ENCODE results near the gene SPATA22. TPM values are rescaled to one million over a fixed set of nuclear protein-coding genes. Genes with fewer than 3 reads are reported as not detected.
"Not testable (repeated sequence)": the region's sequence is repeated elsewhere in the genome, so short reads cannot be mapped to it uniquely, and the experiment has no call there.

Gene SPATA22, protein sequence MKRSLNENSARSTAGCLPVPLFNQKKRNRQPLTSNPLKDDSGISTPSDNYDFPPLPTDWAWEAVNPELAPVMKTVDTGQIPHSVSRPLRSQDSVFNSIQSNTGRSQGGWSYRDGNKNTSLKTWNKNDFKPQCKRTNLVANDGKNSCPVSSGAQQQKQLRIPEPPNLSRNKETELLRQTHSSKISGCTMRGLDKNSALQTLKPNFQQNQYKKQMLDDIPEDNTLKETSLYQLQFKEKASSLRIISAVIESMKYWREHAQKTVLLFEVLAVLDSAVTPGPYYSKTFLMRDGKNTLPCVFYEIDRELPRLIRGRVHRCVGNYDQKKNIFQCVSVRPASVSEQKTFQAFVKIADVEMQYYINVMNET
- not detected for total RNA-seq

DNA sequence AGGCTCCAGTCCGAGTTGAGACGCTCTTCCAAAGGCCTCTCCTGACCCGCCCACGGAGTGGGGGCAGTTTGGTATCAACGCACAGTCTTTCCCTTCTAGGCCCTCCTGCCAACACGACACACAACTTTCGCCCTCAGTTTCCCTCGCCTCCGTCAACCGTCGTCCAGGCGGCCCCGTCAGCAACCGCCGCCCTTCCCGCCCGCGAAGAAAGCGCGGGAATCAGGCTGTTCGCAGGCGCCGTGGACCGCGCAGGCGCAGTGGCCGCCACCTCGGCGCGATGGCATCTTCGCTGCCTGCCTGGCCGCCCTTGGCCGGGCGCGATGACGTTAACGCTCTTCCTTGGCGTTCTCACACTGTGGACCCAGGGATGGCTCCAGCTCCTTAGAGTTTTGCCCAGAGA is at the start of gene SPATA22:
SPATA22 (minus strand) TSS at position 221 of the 400 bp plus-strand sequence. CDS start 2,494 bp downstream, outside the sequence.
- no peaks in the 10 kb centered on the region for H3K9me3 ChIP-seq
- no peak for DNase-seq (ENCODE audit: low spot score in 2 of 2)
- 97% methylated on average over 38 of the region's 38 CpGs for WGBS
- H3K4me3 ChIP-seq, result no peak within 1 kb of the TSS
- TF ChIP-seq, protein P1, sequence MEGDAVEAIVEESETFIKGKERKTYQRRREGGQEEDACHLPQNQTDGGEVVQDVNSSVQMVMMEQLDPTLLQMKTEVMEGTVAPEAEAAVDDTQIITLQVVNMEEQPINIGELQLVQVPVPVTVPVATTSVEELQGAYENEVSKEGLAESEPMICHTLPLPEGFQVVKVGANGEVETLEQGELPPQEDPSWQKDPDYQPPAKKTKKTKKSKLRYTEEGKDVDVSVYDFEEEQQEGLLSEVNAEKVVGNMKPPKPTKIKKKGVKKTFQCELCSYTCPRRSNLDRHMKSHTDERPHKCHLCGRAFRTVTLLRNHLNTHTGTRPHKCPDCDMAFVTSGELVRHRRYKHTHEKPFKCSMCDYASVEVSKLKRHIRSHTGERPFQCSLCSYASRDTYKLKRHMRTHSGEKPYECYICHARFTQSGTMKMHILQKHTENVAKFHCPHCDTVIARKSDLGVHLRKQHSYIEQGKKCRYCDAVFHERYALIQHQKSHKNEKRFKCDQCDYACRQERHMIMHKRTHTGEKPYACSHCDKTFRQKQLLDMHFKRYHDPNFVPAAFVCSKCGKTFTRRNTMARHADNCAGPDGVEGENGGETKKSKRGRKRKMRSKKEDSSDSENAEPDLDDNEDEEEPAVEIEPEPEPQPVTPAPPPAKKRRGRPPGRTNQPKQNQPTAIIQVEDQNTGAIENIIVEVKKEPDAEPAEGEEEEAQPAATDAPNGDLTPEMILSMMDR (IDR thresholded peaks at IDR 0.05), result no peak
- TF ChIP-seq POLR2AphosphoS5 (IDR thresholded peaks at IDR 0.05) (no peak), POLR2A (IDR thresholded peaks at IDR 0.05) (no peak), EP300 (IDR thresholded peaks at IDR 0.05) (no peak)
- no peaks in the 10 kb centered on the region for H3K27me3 ChIP-seq
- no peak within 1 kb of the TSS for H3K27ac ChIP-seq
- H3K36me3 ChIP-seq, result no peaks in the 10 kb centered on the region
- H3K4me1 ChIP-seq, result peaks cover 15% of the 10 kb centered on the region

DNA sequence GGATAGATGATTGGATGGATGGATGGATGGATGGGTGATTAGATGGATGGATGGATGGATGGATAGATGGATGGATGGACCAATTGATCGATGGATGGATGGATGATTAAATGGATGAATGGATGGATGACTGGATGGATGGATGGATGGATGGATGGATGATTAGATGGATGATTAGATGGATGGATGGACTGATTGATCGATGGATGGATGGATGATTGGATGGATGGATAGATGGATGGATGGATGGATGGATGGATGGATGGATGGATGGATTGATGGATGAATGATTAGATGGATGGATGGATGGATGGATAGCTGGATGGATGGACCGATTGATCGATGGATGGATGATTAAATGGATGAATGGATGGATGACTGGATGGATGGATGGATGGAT is 47.9 kb upstream of the SPATA22 start:
- H3K4me3 ChIP-seq; H3K4me1 ChIP-seq; DNase-seq (ENCODE audit: low spot score in 2 of 2); H3K9me3 ChIP-seq; H3K27me3 ChIP-seq; H3K27ac ChIP-seq: not testable (repeated sequence)
- H3K36me3 ChIP-seq, result peaks cover 12% of the 10 kb centered on the region
- 89% methylated on average over 4 of the region's 4 CpGs for WGBS

DNA sequence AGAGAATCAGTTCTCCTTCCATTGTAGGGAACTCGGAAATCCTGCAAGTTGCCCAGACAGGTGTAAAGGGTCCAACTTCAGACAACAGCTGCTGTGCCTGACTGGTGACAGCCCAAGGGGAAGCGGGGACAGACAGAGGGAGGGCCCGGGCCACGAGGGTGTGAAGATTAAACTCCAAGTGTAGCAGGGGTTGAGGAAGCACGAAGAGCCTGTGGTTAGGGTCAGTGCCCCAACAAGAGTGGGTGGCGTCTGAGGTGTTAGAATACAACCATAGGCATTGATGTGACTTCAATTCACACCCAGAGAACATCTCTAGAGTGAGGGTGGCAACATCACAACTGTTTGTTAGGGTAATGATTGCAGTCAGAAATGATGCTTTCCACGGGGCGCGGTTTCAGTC is 43.3 kb upstream of the SPATA22 start:
- TF ChIP-seq, protein P1 (IDR thresholded peaks at IDR 0.05), result no peak
- TF ChIP-seq POLR2AphosphoS5 (IDR thresholded peaks at IDR 0.05) (no peak), POLR2A (IDR thresholded peaks at IDR 0.05) (no peak)
- no peak overlapping the region for H3K27ac ChIP-seq
- WGBS, result 74% methylated on average over 9 of the region's 9 CpGs

DNA sequence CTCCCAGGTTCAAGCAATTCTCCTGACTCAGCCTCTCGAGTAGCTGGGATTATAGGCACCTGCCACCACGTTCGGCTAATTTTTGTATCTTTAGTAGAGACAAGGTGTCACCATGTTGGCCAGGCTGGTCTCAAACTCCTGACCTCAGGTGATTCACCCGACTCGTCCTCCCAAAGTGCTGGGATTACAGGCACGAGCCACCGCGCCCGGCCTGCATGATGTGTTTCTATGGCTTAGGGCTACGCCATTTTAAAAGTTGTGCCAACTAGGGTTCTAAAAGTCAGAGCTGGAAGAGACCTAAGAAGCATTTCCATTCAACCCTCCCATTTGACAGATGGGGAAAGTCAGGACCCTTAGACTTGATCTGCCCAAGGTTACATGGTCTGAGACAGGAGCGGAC is 42.5 kb upstream of the SPATA22 start:
- H3K4me1 ChIP-seq, result peaks cover 17% of the 10 kb centered on the region
- WGBS, result 91% methylated on average over 11 of the region's 11 CpGs
- not testable (repeated sequence) for H3K27ac ChIP-seq, H3K36me3 ChIP-seq, H3K4me3 ChIP-seq, H3K9me3 ChIP-seq, H3K27me3 ChIP-seq
- DNase-seq (ENCODE audit: low spot score in 2 of 2), result peak in 1 of 2 donors; percentile 11

More for the DNA sequence above, 43.3 kb upstream of the SPATA22 start:
- Histone ChIP-seq H3K27me3 (no peaks in the 10 kb centered on the region), H3K9me3 (no peaks in the 10 kb centered on the region), H3K36me3 (peaks cover 7% of the 10 kb centered on the region), H3K4me1 (peaks cover 17% of the 10 kb centered on the region), H3K4me3 (no peak overlapping the region)
- DNase-seq (ENCODE audit: low spot score in 2 of 2), result no peak

DNA sequence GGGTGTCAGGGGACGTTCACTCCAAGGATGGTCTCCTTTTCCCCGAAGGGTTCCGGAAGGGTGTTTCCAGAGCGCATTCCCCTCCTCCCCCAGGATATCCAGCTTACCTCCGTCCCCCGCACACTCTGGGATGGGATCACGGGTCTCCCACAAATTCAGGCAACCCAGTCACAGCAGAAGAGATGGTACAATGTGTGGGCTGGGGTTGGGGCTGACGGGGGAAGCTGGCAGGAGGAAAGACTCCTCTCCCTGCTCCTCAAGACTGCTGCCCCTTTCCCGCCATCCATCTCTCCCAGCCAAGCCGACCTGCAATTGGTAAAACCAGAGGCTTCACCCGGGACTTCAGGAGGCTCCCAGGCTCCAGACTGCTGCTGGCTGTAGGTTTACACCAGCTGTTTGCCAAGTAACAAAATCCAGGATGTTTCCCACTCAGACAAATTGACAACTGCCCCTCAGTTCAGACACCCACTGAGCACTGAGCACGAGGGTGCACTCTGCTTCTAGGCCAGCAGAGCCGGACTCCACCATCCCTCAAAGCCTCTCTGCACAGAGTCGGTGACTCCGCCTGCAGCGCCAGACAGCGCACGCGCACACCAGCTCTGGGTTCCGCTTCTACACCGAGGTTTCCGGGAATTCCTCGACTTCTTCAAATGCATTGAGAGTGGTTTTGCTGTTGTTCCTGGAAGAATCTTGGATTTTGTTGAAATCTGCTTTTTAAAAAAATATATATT is 41.9 kb upstream of the SPATA22 start:
- Histone ChIP-seq H3K27me3 (no peaks in the 10 kb centered on the region), H3K36me3 (peaks cover 1% of the 10 kb centered on the region), H3K27ac (peak overlapping the region; percentile 84), H3K4me1 (peaks cover 17% of the 10 kb centered on the region), H3K4me3 (no peak overlapping the region), H3K9me3 (no peaks in the 10 kb centered on the region)
- DNase-seq (ENCODE audit: low spot score in 2 of 2), result peak in 1 of 2 donors; percentile 70
- 80% methylated on average over 23 of the region's 23 CpGs for WGBS
- TF ChIP-seq, protein P1 (IDR thresholded peaks at IDR 0.05), result no peak
- no peak for TF ChIP-seq EP300 (IDR thresholded peaks at IDR 0.05)
- TF ChIP-seq POLR2A (IDR thresholded peaks at IDR 0.05), result no peak
- no peak for TF ChIP-seq POLR2AphosphoS5 (IDR thresholded peaks at IDR 0.05)

DNA sequence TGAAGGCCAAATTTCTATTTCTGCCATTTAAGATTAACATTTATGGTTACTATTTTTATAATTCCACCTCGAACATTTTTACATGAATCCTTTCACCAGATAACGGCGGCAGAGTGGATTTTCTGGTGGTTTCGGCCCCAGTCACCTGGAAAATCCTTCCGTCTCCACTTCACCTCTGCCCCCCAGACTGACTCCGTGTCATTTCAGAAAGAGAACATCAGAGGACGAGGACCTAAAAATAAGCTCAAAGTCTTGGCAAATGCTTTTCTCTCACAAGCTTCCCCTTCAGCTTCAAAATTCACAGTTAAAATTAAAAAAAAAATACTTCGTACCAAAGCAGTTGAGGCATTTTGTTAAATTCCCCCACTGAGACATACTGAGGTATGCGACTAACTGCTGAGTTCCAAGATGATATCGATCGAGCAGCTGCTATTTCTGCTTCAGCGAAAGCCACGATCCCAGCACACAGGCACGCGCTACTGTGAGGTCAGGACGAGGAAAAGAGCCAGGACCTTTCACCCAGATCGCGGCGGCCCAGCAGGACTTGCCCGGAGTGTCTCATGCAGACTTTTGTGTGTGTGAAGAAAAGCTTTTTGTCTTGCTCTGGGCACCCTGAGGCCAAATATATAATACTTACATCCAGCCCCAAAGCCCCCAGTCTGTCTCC is 41.0 kb upstream of the SPATA22 start:
- DNase-seq (ENCODE audit: low spot score in 2 of 2), result peak; percentile 82 to 87
- H3K27ac ChIP-seq, result peak overlapping the region; percentile 84
- TF ChIP-seq POLR2AphosphoS5 (IDR thresholded peaks at IDR 0.05) (peak in 1 of 3 donors; percentile 34), EP300 (IDR thresholded peaks at IDR 0.05) (no peak), POLR2A (IDR thresholded peaks at IDR 0.05) (no peak)
- TF ChIP-seq, protein P1 (IDR thresholded peaks at IDR 0.05), result no peak

More for the DNA sequence above, 41.0 kb upstream of the SPATA22 start:
- Histone ChIP-seq H3K4me3 (no peak overlapping the region), H3K27me3 (no peaks in the 10 kb centered on the region), H3K36me3 (no peaks in the 10 kb centered on the region), H3K4me1 (peaks cover 17% of the 10 kb centered on the region), H3K9me3 (no peaks in the 10 kb centered on the region)
- 46% methylated on average over 20 of the region's 20 CpGs for WGBS
